ENCODE data around the gene IPO11. TPM values are rescaled to one million over a fixed set of nuclear protein-coding genes. Genes with fewer than 3 reads are reported as not detected.

The IPO11 gene
- total RNA-seq, 1 experiment from 2014 or later, result 23.0 TPM

- in situ Hi-C loops (cut with HindIII; ENCODE audit: low pct_unique_long_range_greater_than_20kb, low sequenced_read_pairs), result no loop called here
- DNase-seq (ENCODE audit: low read depth, low spot score), result no peak
Measured at GRCh38 chr5:62424763-62425162, 12.2 kb downstream of the IPO11 start.

GRCh38 chr5:62431735-62432620 lies 19.4 kb downstream of the IPO11 start:
- no peak for DNase-seq (ENCODE audit: low read depth, low spot score)
- in situ Hi-C loops (cut with HindIII; ENCODE audit: low pct_unique_long_range_greater_than_20kb, low sequenced_read_pairs), result no loop called here

GRCh38 chr5:62432621-62433064 lies 20.1 kb downstream of the IPO11 start:
- no peak for DNase-seq (ENCODE audit: low read depth, low spot score)
- in situ Hi-C loops (cut with HindIII; ENCODE audit: low pct_unique_long_range_greater_than_20kb, low sequenced_read_pairs), result no loop called here

- in situ Hi-C loops (cut with HindIII; ENCODE audit: low pct_unique_long_range_greater_than_20kb, low sequenced_read_pairs), result no loop called here
- no peak for DNase-seq (ENCODE audit: low read depth, low spot score)
Measured at GRCh38 chr5:62448528-62448927, 36.0 kb downstream of the IPO11 start.

GRCh38 chr5:62450259-62450658 lies 37.7 kb downstream of the IPO11 start:
- no peak for DNase-seq (ENCODE audit: low read depth, low spot score)
- in situ Hi-C loops (cut with HindIII; ENCODE audit: low pct_unique_long_range_greater_than_20kb, low sequenced_read_pairs), result no loop called here

GRCh38 chr5:62457071-62457470 lies 44.5 kb downstream of the IPO11 start:
- no peak for DNase-seq (ENCODE audit: low read depth, low spot score)
- in situ Hi-C loops (cut with HindIII; ENCODE audit: low pct_unique_long_range_greater_than_20kb, low sequenced_read_pairs), result no loop called here

- peak; percentile 58 for DNase-seq (ENCODE audit: low read depth, low spot score)
- in situ Hi-C loops (cut with HindIII; ENCODE audit: low pct_unique_long_range_greater_than_20kb, low sequenced_read_pairs), result no loop called here
Measured at GRCh38 chr5:62460578-62460983, 48.0 kb downstream of the IPO11 start.

- in situ Hi-C loops (cut with HindIII; ENCODE audit: low pct_unique_long_range_greater_than_20kb, low sequenced_read_pairs), result no loop called here
- DNase-seq (ENCODE audit: low read depth, low spot score), result no peak
Measured at GRCh38 chr5:62461561-62461960, 49.0 kb downstream of the IPO11 start.

GRCh38 chr5:62465985-62466925 lies 53.7 kb downstream of the IPO11 start:
- no peak for DNase-seq (ENCODE audit: low read depth, low spot score)
- in situ Hi-C loops (cut with HindIII; ENCODE audit: low pct_unique_long_range_greater_than_20kb, low sequenced_read_pairs), result no loop called here

- DNase-seq (ENCODE audit: low read depth, low spot score), result no peak
- in situ Hi-C loops (cut with HindIII; ENCODE audit: low pct_unique_long_range_greater_than_20kb, low sequenced_read_pairs), result no loop called here
Measured at GRCh38 chr5:62473209-62473608, 60.6 kb downstream of the IPO11 start.

- DNase-seq (ENCODE audit: low read depth, low spot score), result no peak
- in situ Hi-C loops (cut with HindIII; ENCODE audit: low pct_unique_long_range_greater_than_20kb, low sequenced_read_pairs), result no loop called here
Measured at GRCh38 chr5:62475072-62475471, 62.5 kb downstream of the IPO11 start.

- no peak for DNase-seq (ENCODE audit: low read depth, low spot score)
- in situ Hi-C loops (cut with HindIII; ENCODE audit: low pct_unique_long_range_greater_than_20kb, low sequenced_read_pairs), result no loop called here
Measured at GRCh38 chr5:62477801-62478200, 65.2 kb downstream of the IPO11 start.

- in situ Hi-C loops (cut with HindIII; ENCODE audit: low pct_unique_long_range_greater_than_20kb, low sequenced_read_pairs), result no loop called here
- DNase-seq (ENCODE audit: low read depth, low spot score), result no peak
Measured at GRCh38 chr5:62483556-62483955, 71.0 kb downstream of the IPO11 start.

GRCh38 chr5:62486672-62487071 lies 74.1 kb downstream of the IPO11 start:
- in situ Hi-C loops (cut with HindIII; ENCODE audit: low pct_unique_long_range_greater_than_20kb, low sequenced_read_pairs), result no loop called here
- DNase-seq (ENCODE audit: low read depth, low spot score), result no peak

- in situ Hi-C loops (cut with HindIII; ENCODE audit: low pct_unique_long_range_greater_than_20kb, low sequenced_read_pairs), result no loop called here
Measured at GRCh38 chr5:62488531-62488930, 76.0 kb downstream of the IPO11 start.

GRCh38 chr5:62489471-62489870 lies 76.9 kb downstream of the IPO11 start:
- in situ Hi-C loops (cut with HindIII; ENCODE audit: low pct_unique_long_range_greater_than_20kb, low sequenced_read_pairs), result no loop called here

More at GRCh38 chr5:62488531-62488930, 76.0 kb downstream of the IPO11 start:
- no peak for DNase-seq (ENCODE audit: low read depth, low spot score)

GRCh38 chr5:62494772-62495171 lies 82.2 kb downstream of the IPO11 start:
- DNase-seq (ENCODE audit: low read depth, low spot score), result no peak

More at GRCh38 chr5:62489471-62489870, 76.9 kb downstream of the IPO11 start:
- DNase-seq (ENCODE audit: low read depth, low spot score), result no peak

GRCh38 chr5:62496876-62497275 lies 84.3 kb downstream of the IPO11 start:
- DNase-seq (ENCODE audit: low read depth, low spot score), result no peak
- in situ Hi-C loops (cut with HindIII; ENCODE audit: low pct_unique_long_range_greater_than_20kb, low sequenced_read_pairs), result no loop called here

More at GRCh38 chr5:62494772-62495171, 82.2 kb downstream of the IPO11 start:
- in situ Hi-C loops (cut with HindIII; ENCODE audit: low pct_unique_long_range_greater_than_20kb, low sequenced_read_pairs), result no loop called here

Data from SK-MEL-5 (cell line).